HG03039 (cell line): ENCODE results near the gene SHTN1.

Experiments used
- ATAC-seq: cut with Tn5 transposase; IDR thresholded peaks from one replicate; pipeline ENCODE4 v1.9.1; 2021; ENCODE audit warnings: mild to moderate bottlenecking, moderate library complexity; ENCODE audit not compliant: unreplicated experiment

The SHTN1 gene

DNA sequence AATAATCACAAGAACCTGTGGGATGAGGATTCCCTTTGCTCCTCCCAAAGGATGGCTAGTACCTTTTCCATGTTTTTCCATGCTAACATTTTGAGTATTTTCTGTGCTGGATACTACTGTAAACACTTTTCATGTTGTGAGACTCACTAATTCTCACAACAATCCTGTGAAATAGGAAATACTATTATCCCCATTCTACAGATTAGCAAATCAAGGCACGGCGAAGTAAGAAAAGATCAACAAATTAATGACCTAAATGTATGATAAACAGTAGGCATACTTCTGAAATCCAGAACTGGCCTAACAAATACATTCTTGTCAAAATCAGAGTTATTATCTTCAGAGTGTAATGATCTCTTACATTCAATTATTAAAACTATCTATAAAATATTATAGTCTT lies 86.4 kb downstream of the SHTN1 start:
- no peak for ATAC-seq

GRCh38 chr10:116917481-116917880 lies 87.5 kb downstream of the SHTN1 start:
- no peak for ATAC-seq

DNA sequence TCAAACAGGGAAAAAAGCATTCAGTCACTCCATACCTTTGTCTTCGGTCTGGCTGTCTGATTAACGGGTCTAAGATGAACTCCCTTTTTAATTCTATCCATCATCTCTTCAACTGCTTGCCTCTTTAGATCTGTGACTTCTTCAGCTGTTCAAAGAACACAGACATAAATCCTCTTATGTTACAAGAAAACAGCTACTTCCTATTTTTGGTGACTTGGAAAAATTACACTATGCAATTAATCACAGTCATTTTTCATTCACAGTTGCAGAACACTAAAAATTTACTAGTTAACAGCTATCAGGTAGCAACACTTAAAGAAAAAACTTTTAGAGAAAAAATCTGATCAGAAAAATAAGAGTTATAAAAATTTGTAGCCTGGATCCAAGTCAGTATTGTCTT lies 89.6 kb downstream of the SHTN1 start:
- no peak for ATAC-seq

GRCh38 chr10:116913695-116914094 lies 91.3 kb downstream of the SHTN1 start:
- no peak for ATAC-seq

GRCh38 chr10:116912162-116912561 lies 92.8 kb downstream of the SHTN1 start:
- ATAC-seq, result no peak

DNA sequence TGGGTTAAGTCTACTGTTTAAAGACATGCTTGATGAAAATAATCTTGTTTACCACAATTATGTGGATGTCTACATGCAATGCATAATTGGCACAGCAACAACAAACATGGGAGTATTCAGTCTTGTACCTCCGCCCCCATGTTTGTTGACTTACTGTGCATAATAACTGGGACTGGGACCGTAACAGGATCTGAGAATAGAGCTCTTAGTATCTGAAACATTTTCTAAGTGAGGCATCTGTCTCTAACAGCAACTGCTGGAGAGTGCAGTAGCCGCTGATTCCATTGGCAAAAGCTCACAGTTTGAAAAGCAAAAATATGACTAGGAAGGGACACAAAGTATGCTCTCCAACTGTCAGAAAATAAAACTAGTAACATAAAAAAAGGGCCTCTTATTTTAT lies 94.1 kb downstream of the SHTN1 start:
- ATAC-seq, result no peak

GRCh38 chr10:116909307-116909706 lies 95.7 kb downstream of the SHTN1 start:
- ATAC-seq, result no peak

DNA sequence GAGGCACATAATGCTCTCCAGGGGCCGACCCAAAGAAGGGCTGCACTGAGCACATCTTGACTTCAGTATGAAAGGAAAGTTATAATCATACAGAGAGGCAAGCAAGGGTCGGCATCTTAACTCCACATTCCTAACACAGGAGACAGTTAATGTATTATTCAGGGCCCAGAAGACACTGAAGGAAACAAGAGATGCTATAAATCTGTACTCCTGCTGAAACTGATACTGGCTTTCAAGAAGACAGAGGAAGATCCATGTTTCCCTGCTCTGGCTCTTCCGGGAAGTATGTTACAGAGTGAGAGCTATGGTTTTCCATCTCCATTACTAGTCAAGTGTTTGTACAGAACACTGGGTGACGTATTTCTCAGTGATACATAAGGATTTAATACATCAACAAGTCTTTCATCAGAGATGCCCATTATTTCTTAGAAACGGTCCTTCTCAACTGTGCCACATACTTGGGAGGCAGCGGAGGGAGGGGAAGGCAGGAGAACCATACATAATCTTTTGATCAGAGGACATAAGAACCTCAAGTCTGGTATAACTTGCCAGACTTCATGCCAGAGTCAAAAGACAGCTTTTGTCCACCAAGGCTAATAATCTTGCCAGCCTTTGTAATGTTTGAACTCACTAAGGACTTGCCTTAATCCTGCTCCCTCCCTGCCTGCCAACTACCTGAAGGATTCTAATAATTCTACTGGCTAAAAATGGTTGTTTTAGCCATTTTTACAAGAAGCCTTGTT lies 97.6 kb downstream of the SHTN1 start:
- ATAC-seq, result no peak

GRCh38 chr10:116905845-116906210 lies 99.2 kb downstream of the SHTN1 start:
- ATAC-seq, result no peak

GRCh38 chr10:116899626-116900025 lies 105.4 kb downstream of the SHTN1 start:
- no peak for ATAC-seq

GRCh38 chr10:116893686-116894037 lies 111.3 kb downstream of the SHTN1 start:
- no peak for ATAC-seq

- ATAC-seq, result no peak
Measured at GRCh38 chr10:116892907-116893685, 111.9 kb downstream of the SHTN1 start.

DNA sequence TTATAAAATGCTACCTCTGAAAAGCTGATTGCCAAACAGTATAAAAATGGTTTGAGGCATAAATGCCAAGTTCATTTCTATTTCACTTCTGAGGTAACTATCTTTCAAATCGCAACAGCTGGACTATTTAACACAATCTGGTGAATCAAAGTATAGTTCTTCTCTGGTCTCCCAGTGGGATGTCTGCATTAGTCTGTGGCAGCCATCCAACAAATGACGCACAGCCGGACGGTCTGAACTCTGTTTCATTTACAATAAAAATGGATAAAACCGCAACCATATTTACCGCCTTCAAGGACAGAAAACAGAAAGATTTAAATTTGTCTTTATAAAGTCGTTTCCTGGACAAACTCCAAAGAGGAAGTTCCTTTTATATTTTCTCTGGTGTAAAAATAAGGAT lies 113.8 kb downstream of the SHTN1 start:
- no peak for ATAC-seq

DNA sequence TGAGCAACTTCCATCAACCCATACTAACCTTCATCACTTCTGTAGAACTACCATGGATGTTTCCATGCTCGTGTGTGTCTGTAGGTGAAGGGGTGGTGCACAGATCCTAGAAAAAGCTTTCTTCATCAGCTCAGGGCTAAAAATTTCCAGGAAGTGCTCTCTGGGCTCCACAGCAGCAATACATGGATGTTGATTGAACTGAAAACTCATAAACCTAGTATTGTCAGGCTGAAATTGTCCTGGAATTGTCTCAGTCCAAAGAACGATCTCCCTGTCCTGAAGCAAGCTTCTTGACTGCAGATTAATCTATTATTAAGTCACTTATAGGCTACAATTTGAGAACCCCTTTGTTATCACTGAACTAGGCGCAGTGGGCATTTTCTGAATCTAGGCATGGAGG lies 115.9 kb downstream of the SHTN1 start:
- ATAC-seq, result no peak

GRCh38 chr10:116888380-116889055 lies 116.5 kb downstream of the SHTN1 start:
- ATAC-seq, result no peak

DNA sequence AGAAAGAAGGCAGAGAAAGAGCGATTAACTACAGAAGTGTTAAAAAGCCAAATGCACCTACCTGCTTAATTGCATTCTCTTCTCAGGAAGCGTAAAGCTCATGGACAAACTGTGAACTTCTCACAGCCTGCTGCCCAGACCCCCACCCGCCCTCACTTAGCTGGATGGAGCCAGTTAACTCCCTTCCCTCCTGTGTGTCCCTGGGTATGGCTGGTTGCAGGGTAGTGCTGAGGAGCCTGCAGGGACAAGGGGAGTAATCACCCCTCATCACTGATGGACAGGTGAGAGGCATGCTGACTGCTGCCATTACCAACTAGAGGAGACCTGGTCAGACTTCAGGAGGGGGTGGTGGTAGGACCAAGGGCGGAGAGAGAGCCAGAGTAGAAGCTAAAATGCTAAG lies 118.2 kb downstream of the SHTN1 start:
- no peak for ATAC-seq

DNA sequence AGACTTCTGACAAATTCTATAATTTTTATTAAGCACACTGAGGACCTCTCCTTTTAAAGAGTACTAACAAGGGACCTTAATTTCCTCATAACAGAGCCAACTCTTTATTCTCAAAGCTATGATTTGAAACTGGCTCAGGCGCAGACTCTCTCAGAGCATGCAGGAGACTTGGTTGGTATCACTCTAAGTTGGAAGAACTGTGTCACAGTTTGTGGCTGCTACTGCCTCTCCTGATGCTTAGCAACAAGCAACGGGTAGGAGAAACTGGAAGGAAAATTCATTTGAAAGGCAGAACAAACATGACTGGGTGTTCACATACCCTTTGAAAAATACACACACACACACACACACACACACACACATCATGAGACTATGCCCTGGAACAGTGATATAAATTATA lies 122.3 kb downstream of the SHTN1 start:
- no peak for ATAC-seq

DNA sequence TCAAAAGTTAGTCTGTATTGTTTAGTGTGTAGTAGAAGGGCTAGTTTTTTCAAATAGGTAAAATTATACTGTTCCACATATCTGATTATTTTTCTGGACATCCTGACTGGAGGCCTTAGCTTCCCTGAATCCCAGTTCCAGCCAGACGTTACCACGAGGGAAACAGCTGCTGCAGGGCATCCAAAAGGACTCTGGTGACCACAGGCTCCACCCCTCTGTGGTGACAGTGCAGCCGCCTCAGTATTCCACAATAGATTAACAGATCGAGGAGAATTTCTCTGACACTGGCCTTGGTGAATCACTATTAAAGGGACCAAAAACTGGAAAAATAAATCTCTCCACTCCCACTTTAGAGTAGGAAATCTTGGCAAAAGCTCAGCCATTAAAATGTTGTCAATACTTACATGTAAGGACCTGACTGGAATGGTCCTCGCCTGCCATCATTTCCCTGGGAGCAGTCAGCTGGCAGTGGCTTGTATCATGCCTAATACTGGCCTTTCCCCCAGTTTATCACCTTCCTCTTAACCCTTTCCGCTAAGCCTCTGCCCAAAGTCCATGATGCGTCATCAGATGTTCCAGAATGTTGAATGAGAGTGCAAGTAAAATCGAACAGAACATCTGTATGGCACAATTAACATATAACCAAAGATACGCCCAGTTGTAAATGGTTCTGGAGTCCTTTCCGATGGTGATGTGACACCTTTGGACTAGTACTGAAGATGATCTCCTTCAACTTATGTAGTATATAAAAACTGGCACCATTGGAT lies 124.1 kb downstream of the SHTN1 start:
- no peak for ATAC-seq

DNA sequence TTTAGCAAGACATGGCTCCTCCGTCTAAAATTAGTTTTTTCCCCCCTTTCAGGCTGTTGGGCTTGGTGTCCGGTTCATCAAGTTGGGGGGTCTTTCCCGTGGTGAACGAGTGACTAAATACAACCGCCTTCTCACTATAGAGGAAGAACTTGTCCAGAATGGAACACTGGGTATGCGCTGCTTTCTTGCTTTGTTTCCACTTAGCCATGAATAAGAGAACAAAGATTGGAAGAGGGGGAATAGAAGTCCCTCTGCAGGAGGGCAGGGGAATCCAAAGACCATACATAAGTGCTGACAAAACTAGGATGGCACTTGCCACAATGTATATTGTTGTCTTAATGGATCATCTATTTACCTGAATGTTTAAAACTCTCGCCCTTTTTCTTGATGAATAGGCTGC lies 125.2 kb downstream of the SHTN1 start:
- ATAC-seq, result no peak

DNA sequence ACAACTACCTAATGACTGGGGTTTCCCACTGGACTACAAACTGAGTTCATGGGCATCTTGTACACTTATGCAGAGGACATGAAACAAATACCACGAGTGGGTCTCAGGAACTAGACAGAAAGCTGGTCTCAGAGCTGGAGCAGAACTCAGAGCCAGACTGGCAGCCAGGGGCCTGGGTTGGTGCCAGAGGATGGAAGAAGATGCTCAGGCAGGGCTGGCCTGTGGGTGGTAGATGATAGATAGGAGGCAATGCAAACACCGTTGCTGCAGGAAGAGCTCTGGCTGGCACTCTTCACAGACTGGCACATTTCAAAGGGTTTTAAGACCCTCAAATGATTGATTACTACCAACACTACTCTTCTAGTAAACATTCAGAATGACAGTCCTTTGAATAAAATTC lies 126.9 kb downstream of the SHTN1 start:
- ATAC-seq, result no peak

- ATAC-seq, result no peak
Measured at GRCh38 chr10:116877391-116877790, 127.6 kb downstream of the SHTN1 start.
